Measurements from ENCODE around the gene SH3PXD2A.
"Not testable (repeated sequence)": the region's sequence is repeated elsewhere in the genome, so short reads cannot be mapped to it uniquely, and the experiment has no call there.

SH3PXD2A gene

GRCh38 chr10:103765981-103766380, 89.4 kb downstream of the SH3PXD2A start:
- TF ChIP-seq GATA1 (IDR thresholded peaks at IDR 0.05; ENCODE audit: low read depth, low read length) (no peak), POLR2A (IDR thresholded peaks at IDR 0.05; ENCODE audit: low read length) (no peak)
- DNase-seq: peak; percentile 23 to 27

GRCh38 chr10:103765168-103765567, 90.2 kb downstream of the SH3PXD2A start:
- DNase-seq: no peak
- TF ChIP-seq POLR2A (IDR thresholded peaks at IDR 0.05; ENCODE audit: low read length): no peak
- TF ChIP-seq GATA1 (IDR thresholded peaks at IDR 0.05; ENCODE audit: low read depth, low read length): no peak

GRCh38 chr10:103764296-103765088, 90.9 kb downstream of the SH3PXD2A start:
- DNase-seq: no peak
- TF ChIP-seq POLR2A (IDR thresholded peaks at IDR 0.05; ENCODE audit: low read length) (no peak), GATA1 (IDR thresholded peaks at IDR 0.05; ENCODE audit: low read depth, low read length) (no peak)

GRCh38 chr10:103763374-103764202, 91.8 kb downstream of the SH3PXD2A start:
- peak; percentile 20 to 22 for DNase-seq
- TF ChIP-seq GATA1 (IDR thresholded peaks at IDR 0.05; ENCODE audit: low read depth, low read length) (no peak), POLR2A (IDR thresholded peaks at IDR 0.05; ENCODE audit: low read length) (no peak)

- DNase-seq: no peak
- TF ChIP-seq POLR2A (IDR thresholded peaks at IDR 0.05; ENCODE audit: low read length): no peak
- TF ChIP-seq GATA1 (IDR thresholded peaks at IDR 0.05; ENCODE audit: low read depth, low read length): no peak
These were observed 92.5 kb downstream of the SH3PXD2A start for GRCh38 chr10:103762916-103763315.

GRCh38 chr10:103762162-103762561, 93.2 kb downstream of the SH3PXD2A start:
- DNase-seq: peak; percentile 10 to 49
- TF ChIP-seq GATA1 (IDR thresholded peaks at IDR 0.05; ENCODE audit: low read depth, low read length): no peak
- no peak for TF ChIP-seq POLR2A (IDR thresholded peaks at IDR 0.05; ENCODE audit: low read length)

- no peak for DNase-seq
- TF ChIP-seq GATA1 (IDR thresholded peaks at IDR 0.05; ENCODE audit: low read depth, low read length): no peak
These were observed 94.1 kb downstream of the SH3PXD2A start for GRCh38 chr10:103761075-103761920.

GRCh38 chr10:103760233-103760632, 95.1 kb downstream of the SH3PXD2A start:
- DNase-seq: not testable (repeated sequence)

- no peak for DNase-seq
- TF ChIP-seq POLR2A (IDR thresholded peaks at IDR 0.05; ENCODE audit: low read length): no peak
- no peak for TF ChIP-seq GATA1 (IDR thresholded peaks at IDR 0.05; ENCODE audit: low read depth, low read length)
These were observed 96.1 kb downstream of the SH3PXD2A start for GRCh38 chr10:103759100-103759781.

- no peak for TF ChIP-seq GATA1 (IDR thresholded peaks at IDR 0.05; ENCODE audit: low read depth, low read length)
- TF ChIP-seq POLR2A (IDR thresholded peaks at IDR 0.05; ENCODE audit: low read length): no peak
- no peak for DNase-seq
These were observed 97.1 kb downstream of the SH3PXD2A start for GRCh38 chr10:103758294-103758681.

GRCh38 chr10:103757531-103758293, 97.7 kb downstream of the SH3PXD2A start:
- no peak for TF ChIP-seq POLR2A (IDR thresholded peaks at IDR 0.05; ENCODE audit: low read length)
- no peak for TF ChIP-seq GATA1 (IDR thresholded peaks at IDR 0.05; ENCODE audit: low read depth, low read length)
- peak; percentile 27 to 28 for DNase-seq

- DNase-seq: no peak
- TF ChIP-seq POLR2A (IDR thresholded peaks at IDR 0.05; ENCODE audit: low read length) (no peak), GATA1 (IDR thresholded peaks at IDR 0.05; ENCODE audit: low read depth, low read length) (no peak)
These were observed 99.0 kb downstream of the SH3PXD2A start for GRCh38 chr10:103756277-103756869.
